Colonic mucosa (tissue), 4 donors: ENCODE data around the gene HUNK. TPM values are rescaled to one million over a fixed set of nuclear protein-coding genes. Genes with fewer than 3 reads are reported as not detected.
"Not testable (repeated sequence)": the region's sequence is repeated elsewhere in the genome, so short reads cannot be mapped to it uniquely, and the experiment has no call there.

ENCODE experiments used
- DNase-seq: peaks from one replicate; pipeline ENCODE4 v3.0.0-alpha.2; 2020
- H3K27ac ChIP-seq: fragments of 200-600 bp; one replicate; pipeline ENCODE4 v1.8.0; 2021
- H3K27me3 ChIP-seq: fragments of 200-600 bp; one replicate; pipeline ENCODE4 v1.8.0; 2021
- H3K36me3 ChIP-seq: fragments of 200-600 bp; one replicate; pipeline ENCODE4 v1.8.0; 2021
- H3K4me1 ChIP-seq: fragments of 200-600 bp; one replicate; pipeline ENCODE4 v1.8.0; 2021; ENCODE audit warnings: mild to moderate bottlenecking
- H3K4me3 ChIP-seq: fragments of 200-600 bp; one replicate; pipeline ENCODE4 v1.8.0; 2021
- H3K9ac ChIP-seq, 2 donors: one replicate each; pipeline ENCODE4 v1.7.0; 2013; ENCODE audit warnings: control low read depth in 2 of 2, low read depth in 2 of 2, low read length in 2 of 2
- H3K9me3 ChIP-seq: fragments of 200-600 bp; one replicate; pipeline ENCODE4 v1.8.0; 2021
- intact Hi-C: fragments of 100-400 bp; cut with DNase I; formaldehyde crosslinking; loops from one replicate; pipeline ENCODE4 v1.14.1; 2022
- total RNA-seq, 2 donors: library from RNA; stranded (reverse); fragmentation: NEBNext Ultra II Directional in 1 of 2; extraction: Animal tissue kit (Norgen Biotek cat#: 25700) in 1 of 2; gene quantifications; one replicate each; pipeline ENCODE4 v1.2.1, GENCODE V29; 2021
- TF ChIP-seq, protein P1 (sequence below): fragments of 200-600 bp; IDR thresholded peaks from one replicate; pipeline ENCODE4 v1.8.0; 2022; ENCODE audit warnings: antibody characterized with exemption, mild to moderate bottlenecking
- donor health status: healthy.
- donor health status: DM: no; HTN: no; CAD: no.
- donor health status: DM: no; HTN: no; CAD: no.

The HUNK gene
- total RNA-seq, 2 donors from 2014 or later, result 7.2 to 13.0 TPM

DNA sequence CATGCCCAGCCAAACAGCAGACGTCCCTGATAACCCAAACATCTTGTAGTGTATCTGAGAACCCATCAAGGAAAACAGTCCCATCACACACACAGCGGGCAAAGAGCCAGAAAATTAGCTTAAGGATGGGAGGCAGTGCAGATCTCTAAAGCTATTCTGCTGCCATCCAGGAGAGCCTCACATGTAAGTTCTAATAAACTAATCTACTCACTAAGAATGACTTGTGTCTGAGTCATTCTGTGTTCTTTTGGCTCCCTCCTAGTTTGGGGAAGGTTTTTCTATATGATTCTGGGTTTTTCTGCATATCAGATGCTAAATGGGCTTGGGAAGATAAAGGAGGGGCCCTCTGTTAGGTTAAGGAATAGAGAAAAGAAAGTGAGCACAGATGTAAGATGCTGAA, 162.8 kb downstream of the HUNK start:
- Histone ChIP-seq H3K27me3 (no peaks in the 10 kb centered on the region), H3K4me1 (no peaks in the 10 kb centered on the region), H3K9me3 (no peaks in the 10 kb centered on the region), H3K9ac (no peak overlapping the region), H3K4me3 (no peak overlapping the region), H3K27ac (no peak overlapping the region), H3K36me3 (no peaks in the 10 kb centered on the region)
- intact Hi-C loops, result no loop called here
- DNase-seq, result no peak
- TF ChIP-seq, protein P1, sequence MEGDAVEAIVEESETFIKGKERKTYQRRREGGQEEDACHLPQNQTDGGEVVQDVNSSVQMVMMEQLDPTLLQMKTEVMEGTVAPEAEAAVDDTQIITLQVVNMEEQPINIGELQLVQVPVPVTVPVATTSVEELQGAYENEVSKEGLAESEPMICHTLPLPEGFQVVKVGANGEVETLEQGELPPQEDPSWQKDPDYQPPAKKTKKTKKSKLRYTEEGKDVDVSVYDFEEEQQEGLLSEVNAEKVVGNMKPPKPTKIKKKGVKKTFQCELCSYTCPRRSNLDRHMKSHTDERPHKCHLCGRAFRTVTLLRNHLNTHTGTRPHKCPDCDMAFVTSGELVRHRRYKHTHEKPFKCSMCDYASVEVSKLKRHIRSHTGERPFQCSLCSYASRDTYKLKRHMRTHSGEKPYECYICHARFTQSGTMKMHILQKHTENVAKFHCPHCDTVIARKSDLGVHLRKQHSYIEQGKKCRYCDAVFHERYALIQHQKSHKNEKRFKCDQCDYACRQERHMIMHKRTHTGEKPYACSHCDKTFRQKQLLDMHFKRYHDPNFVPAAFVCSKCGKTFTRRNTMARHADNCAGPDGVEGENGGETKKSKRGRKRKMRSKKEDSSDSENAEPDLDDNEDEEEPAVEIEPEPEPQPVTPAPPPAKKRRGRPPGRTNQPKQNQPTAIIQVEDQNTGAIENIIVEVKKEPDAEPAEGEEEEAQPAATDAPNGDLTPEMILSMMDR, result no peak

DNA sequence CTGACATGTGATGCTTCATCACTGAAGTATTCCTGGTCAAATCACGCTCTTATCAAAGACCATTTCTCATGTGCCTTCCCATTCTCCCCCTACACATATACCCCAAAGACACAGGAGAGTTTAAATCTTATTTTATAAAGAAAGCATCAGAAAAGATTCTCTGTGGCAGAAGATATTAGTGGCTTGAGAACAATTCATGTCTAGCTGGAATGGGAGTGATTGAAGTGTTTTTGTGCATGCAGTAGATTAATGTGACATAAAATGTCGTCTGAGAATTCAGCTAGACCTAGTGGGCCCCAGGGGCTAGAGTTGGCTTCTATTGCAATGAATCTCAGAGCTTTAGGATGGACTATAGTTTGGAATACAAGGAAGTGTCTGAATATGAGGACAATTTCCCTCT, 163.9 kb downstream of the HUNK start:
- DNase-seq, result no peak
- Histone ChIP-seq H3K27me3 (no peaks in the 10 kb centered on the region), H3K4me1 (no peaks in the 10 kb centered on the region), H3K9me3 (no peaks in the 10 kb centered on the region), H3K9ac (no peak overlapping the region), H3K36me3 (no peaks in the 10 kb centered on the region), H3K4me3 (no peak overlapping the region), H3K27ac (no peak overlapping the region)
- TF ChIP-seq, protein P1, result no peak
- intact Hi-C loops, result no loop called here

DNA sequence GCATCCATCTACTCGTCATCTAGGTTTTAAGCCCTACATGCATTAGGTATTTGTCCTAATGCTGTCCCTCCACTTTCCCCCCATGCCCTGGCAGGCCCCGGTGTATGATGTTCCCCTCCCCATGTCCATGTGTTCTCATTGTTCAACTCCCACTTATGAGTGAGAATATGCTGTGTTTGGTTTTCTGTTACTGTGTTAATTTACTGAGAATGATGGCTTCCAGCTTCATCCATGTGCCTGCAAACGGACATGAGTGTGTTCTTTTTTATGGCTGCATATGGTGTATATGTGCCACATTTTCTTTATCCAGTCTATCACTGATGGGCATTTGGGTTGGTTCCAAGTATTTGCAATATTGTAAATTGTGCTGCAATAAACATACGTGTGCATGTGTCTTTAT, 165.9 kb downstream of the HUNK start:
- H3K4me3 ChIP-seq, H3K36me3 ChIP-seq, intact Hi-C loops, H3K4me1 ChIP-seq, H3K9ac ChIP-seq, H3K9me3 ChIP-seq, H3K27ac ChIP-seq, H3K27me3 ChIP-seq, DNase-seq: not testable (repeated sequence)

DNA sequence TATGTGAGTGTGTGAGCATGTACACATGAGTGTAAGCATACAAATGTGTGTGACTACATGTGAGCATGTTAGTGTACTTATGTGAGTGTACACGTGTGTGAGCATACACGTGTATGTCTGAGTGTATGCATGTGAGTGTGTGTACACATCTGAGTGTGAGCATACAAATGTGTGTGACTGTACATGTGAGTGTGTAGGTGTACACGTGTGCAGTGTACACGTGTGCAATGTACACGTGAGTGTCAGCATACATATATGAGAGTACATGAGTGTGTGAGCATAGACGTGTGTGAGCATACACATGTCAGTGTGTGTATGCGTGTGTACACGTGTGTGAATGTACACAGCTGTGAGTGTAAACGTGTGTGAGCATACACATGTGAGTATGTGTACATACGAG, 170.6 kb downstream of the HUNK start:
- no peak for DNase-seq
- H3K9me3 ChIP-seq, result no peaks in the 10 kb centered on the region
- no peaks in the 10 kb centered on the region for H3K4me1 ChIP-seq
- no peak overlapping the region for H3K9ac ChIP-seq
- no peaks in the 10 kb centered on the region for H3K36me3 ChIP-seq
- H3K27me3 ChIP-seq, result no peaks in the 10 kb centered on the region
- H3K27ac ChIP-seq, result no peak overlapping the region
- TF ChIP-seq, protein P1, result no peak
- no peak overlapping the region for H3K4me3 ChIP-seq
- intact Hi-C loops, result no loop called here

DNA sequence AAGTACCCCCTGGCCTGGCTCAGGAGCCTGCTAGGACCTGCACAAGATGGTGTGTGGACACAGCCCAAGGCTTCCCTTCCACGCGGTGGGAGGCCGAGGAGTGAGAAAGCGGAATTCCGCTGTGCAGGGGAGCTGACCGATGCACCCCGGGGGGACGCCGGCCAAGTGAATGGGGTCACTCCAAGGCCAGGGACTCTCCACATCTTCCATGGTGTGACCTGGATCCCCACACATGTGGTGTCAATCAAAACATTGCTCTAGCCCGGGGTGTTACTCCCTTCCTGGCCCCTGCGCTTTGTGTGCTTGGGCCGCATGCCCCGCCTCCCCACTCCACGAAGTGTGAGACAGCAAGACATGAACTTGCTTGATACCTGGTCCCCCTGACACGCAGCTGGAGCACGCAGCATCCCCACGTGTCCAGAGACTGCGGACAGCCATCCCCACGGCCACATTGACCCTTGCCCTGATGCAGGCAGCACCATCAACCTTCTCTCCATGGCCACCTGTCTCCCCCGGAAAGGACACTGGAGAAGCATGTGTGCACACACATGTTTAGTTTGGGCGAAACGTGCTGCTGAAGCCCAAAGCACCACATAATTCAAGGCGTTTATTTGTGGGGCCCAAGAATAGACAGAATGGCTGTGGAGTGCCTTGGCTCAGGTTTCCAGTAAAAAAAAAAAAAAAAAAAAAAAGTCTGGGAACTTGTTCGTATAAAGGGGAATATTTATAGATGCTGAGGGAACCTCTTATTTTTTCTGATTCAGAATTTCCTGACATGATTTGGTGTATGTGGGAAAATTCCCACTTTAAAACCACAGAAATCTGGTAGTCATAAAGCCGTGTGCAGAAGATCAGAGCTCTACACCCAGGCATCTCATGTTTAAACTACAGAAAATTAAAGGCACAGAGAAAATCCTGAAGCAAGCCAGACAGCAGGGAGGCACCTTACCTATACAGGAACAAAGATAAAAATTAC, 171.7 kb downstream of the HUNK start:
- Histone ChIP-seq H3K9me3 (no peaks in the 10 kb centered on the region), H3K4me1 (no peaks in the 10 kb centered on the region), H3K27me3 (no peaks in the 10 kb centered on the region), H3K36me3 (no peaks in the 10 kb centered on the region), H3K27ac (no peak overlapping the region), H3K9ac (no peak overlapping the region), H3K4me3 (no peak overlapping the region)
- TF ChIP-seq, protein P1, result no peak
- no peak for DNase-seq
- intact Hi-C loops, result no loop called here

DNA sequence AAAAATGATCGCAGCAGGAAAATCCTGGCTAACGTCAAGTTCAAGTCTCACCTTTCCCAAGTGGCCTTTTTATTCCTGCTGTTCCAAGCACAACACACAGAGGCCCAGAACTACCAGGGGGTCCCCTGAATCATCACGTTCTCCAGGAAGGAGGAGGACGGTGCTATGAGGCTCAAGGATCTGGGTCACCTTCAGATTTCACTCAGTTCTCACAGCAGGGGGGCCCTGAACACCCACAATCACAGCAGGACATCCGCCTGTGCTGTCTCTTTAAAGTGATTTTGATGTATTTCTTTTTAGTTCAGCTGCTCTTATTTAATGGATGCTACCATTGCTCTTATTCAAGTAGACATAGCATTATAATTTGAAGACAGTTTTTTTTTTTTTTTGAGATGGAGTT, 173.4 kb downstream of the HUNK start:
- H3K27me3 ChIP-seq, result no peaks in the 10 kb centered on the region
- intact Hi-C loops, result no loop called here
- H3K27ac ChIP-seq, result no peak overlapping the region
- H3K36me3 ChIP-seq, result no peaks in the 10 kb centered on the region
- DNase-seq, result no peak
- TF ChIP-seq, protein P1, result no peak
- no peaks in the 10 kb centered on the region for H3K9me3 ChIP-seq
- H3K4me1 ChIP-seq, result no peaks in the 10 kb centered on the region
- H3K9ac ChIP-seq, result no peak overlapping the region
- no peak overlapping the region for H3K4me3 ChIP-seq
